Activated T-cell treated with anti-CD3 and anti-CD28 coated beads for 24 hours (primary cell): ENCODE data around the gene OPA3.
A peak's percentile ranks its signal among the peaks of the same experiment; 100 is the strongest.
"Not testable (repeated sequence)": the region's sequence is repeated elsewhere in the genome, so short reads cannot be mapped to it uniquely, and the experiment has no call there.

Source experiments
- DNase-seq: peaks from one replicate; pipeline ENCODE4 v3.0.0-alpha.2; 2020; ENCODE audit warnings: low read depth

OPA3 gene

GRCh38 chr19:45518469-45518826 is 66.2 kb downstream of the OPA3 start:
- DNase-seq, result no peak

- no peak for DNase-seq
Observed at GRCh38 chr19:45517641-45518468, 66.7 kb downstream of the OPA3 start.

GRCh38 chr19:45517238-45517637 is 67.4 kb downstream of the OPA3 start:
- DNase-seq, result no peak

- DNase-seq, result no peak
Observed at GRCh38 chr19:45515807-45516401, 68.7 kb downstream of the OPA3 start.

GRCh38 chr19:45515081-45515624 is 69.4 kb downstream of the OPA3 start:
- DNase-seq, result no peak

- no peak for DNase-seq
Observed at GRCh38 chr19:45514376-45515051, 70.1 kb downstream of the OPA3 start.

- no peak for DNase-seq
Observed at GRCh38 chr19:45512881-45513483, 71.6 kb downstream of the OPA3 start.

- DNase-seq, result no peak
Observed at GRCh38 chr19:45511074-45511473, 73.5 kb downstream of the OPA3 start.

GRCh38 chr19:45510352-45510751 is 74.2 kb downstream of the OPA3 start:
- not testable (repeated sequence) for DNase-seq

- DNase-seq, result no peak
Observed at GRCh38 chr19:45509692-45510015, 74.9 kb downstream of the OPA3 start.

GRCh38 chr19:45508861-45509691 is 75.5 kb downstream of the OPA3 start:
- DNase-seq, result no peak

- DNase-seq, result no peak
Observed at GRCh38 chr19:45508417-45508860, 76.2 kb downstream of the OPA3 start.

- no peak for DNase-seq
Observed at GRCh38 chr19:45507872-45508416, 76.7 kb downstream of the OPA3 start.

GRCh38 chr19:45506989-45507871 is 77.4 kb downstream of the OPA3 start, which contains the start of gene VASP:
VASP (plus strand) TSS chr19:45507479; CDS start chr19:45507772, 293 bp downstream.
- peak; percentile 90 for DNase-seq

GRCh38 chr19:45506246-45506988 is 78.2 kb downstream of the OPA3 start:
- peak; percentile 97 for DNase-seq

GRCh38 chr19:45505996-45506245 is 78.7 kb downstream of the OPA3 start:
- no peak for DNase-seq

GRCh38 chr19:45505151-45505995 is 79.2 kb downstream of the OPA3 start:
- no peak for DNase-seq

GRCh38 chr19:45503909-45504308 is 80.7 kb downstream of the OPA3 start:
- DNase-seq, result no peak

- DNase-seq, result no peak
Observed at GRCh38 chr19:45502111-45502510, 82.5 kb downstream of the OPA3 start.
